Measurements from ENCODE around the gene ABCC2.
A peak's percentile ranks its signal among the peaks of the same experiment; 100 is the strongest.
"Not testable (repeated sequence)": the region's sequence is repeated elsewhere in the genome, so short reads cannot be mapped to it uniquely, and the experiment has no call there.

The ABCC2 gene

DNA sequence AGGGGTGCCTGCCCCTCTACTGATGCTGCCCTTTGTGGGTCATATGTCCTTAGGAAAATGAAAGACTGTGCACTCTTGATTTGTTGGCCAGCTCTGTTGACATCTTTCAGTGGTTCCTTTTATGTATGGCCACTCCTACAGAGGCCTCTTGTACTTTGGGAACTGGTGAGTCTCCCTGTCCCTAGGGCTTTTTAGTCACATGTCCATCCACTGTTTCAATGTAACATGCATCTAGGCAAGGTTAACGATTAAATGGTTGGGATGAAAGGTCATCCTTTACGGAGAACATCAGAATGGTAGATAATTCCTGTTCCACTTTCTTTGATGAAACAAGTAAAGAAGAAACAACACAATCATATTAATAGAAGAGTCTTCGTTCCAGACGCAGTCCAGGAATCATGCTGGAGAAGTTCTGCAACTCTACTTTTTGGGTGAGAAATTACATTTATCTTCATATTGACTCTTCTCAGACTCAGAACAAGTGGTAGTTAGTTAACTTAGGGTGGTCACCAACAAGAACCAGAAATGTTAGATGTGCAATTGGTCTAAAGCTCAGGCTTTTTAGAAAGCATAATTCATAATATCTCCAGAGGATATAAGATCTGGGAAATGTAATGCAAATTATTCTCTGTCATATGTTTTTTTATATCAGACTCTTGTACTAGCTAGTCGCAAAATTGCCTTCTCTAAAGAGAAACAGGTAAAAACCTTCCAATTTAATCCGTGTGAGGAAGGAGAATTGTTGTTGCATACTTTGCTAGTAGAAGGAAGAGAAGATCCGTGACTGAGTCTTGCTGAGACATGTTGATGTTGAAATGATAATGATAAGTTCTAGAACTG lies at the start of gene ABCC2:
TSS of gene ABCC2 (plus strand) at position 194 of the 840 bp plus-strand sequence. CDS start at position 399, 205 bp downstream.
- peak; percentile 16 to 25 for DNase-seq

DNA sequence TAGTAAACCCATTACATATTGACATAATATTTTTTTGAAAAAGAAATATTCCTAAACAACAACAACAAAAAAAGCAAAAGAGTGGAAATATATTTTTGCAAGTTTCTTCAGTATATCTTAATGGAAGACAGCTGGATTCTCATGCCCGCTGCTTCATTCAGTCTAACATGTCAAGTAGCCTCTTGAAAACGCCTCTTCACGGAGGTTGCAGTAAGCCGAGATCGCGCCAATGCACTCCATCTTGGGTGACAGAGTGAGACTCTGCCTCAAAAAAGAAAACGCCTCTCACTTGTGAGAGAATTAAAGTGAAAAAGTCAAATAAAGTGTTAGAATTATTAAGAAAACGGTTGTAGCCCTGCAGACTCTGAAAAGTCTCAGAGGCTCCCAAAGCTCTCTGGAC lies 49.1 kb upstream of the ABCC2 start:
- DNase-seq, result no peak

DNA sequence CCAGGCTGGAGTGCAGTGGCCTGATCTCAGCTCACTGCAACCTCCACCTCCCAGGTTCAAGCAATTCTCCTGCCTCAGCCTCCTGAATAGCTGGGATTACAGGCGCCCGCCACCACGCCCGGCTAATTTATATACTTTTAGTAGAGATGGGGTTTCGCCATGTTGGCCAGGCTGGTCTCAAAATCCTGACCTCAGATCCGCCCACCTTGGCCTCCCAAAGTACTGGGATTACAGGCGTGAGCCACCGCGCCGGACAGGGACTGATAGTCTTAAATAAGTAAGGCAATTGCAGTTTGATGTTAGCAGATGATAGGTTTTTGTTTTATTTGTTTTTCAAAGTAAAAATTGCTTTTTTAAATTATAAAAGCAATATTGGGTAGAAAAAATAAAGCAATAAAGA lies 48.3 kb upstream of the ABCC2 start:
- DNase-seq, result not testable (repeated sequence)

DNA sequence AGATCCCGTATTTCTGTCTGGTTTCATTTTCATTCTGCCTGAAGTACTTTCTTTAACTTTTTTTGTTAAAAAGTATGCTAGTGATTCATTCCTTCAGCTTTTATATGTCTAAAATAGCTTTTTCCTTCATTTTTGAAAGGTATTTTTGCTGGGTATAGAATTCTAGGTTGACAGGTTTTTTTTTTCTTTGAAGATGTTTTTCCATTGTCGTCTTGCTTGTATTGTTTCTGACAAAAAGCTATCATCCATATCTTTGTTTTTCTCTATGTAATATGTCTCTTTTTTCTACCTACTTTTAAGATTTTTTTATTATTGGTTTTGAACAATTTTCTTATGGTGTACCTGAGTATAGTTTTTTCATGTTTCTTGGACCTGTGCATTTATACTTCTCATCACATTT lies 42.2 kb upstream of the ABCC2 start:
- no peak for DNase-seq

DNA sequence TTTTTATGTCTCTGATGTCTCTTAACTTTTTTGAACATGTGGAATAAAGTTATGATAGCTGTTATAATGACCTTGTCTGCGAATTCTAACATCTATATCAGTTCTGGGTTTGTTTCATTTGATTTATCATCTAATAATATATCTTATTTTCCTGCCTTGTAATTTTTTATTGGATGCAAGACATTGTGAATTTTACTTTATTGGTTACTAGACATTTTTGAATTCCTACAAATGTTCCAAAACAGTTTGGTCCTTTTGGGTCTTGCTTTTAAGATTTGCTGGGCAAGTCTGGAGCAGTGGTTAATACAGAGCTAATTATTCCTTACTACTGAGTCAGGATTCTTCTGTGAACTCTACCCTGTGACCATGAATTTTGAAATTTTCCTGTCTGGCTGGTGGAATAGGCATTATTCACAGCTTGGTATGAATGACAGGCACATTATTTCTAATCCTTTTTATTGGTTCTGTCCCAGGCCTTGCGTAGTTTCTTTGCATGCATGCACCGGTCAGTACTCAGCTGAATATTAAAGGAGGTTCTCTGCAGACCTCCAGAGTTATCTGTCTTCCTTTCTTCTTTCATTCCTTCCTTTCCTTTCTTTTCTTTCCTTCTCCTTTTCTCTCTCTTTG lies 41.4 kb upstream of the ABCC2 start:
- no peak for DNase-seq

DNA sequence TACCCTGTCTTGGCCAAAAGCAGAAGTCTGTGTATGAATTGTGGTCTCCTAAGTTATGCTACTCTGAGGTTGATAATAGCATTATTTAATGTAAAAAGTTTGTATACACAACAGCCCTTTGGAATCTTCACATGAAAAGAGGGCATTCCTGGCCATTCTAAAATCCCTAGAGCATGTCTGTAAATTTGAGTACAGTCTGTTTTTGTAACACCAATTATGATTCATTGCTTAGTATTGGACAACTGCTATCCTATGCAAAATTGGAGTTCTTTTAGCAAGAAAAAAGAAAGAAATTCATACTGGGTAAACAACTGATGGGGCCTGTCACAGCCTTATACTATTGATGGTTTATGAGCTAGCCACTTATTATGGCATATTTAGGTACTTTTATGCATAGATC lies 40.2 kb upstream of the ABCC2 start:
- DNase-seq, result no peak

DNA sequence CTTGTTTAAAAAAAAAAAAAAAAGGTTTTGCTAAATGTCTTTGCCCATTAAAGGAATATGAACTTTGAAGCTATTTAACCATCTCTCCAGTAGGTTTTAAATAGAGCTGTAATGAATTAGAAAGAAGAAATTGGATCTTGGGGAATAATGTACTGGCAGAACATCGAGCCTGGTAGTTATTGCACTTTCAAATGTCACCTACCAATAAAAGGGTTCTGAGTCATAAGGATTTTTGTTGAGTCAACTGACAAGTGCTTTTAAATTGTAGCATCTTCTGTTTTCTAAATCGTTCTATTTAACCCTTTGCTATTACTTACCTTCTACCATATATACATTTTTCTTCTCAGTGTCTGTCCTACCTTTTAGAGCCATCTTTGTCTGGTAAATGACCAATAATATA lies 39.7 kb upstream of the ABCC2 start:
- no peak for DNase-seq

DNA sequence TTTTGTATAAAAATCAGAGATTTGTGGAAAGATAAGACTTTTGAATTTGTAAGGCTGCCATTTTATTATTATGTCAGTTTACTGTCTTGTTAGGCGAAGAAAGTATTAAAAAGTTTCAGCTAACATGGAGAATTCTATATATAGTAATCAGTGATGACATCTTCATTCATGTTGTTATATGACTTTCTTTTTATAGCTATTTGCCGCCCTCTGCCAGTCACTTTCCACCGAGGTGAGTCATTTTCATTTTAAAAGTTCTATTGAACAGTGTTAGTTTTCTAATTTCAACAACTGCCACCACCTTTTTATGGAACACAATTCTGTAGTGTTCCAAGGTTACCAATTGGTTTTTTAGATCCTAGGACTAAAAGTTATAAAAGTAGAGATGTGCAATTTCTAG lies 38.6 kb upstream of the ABCC2 start:
- DNase-seq, result no peak

DNA sequence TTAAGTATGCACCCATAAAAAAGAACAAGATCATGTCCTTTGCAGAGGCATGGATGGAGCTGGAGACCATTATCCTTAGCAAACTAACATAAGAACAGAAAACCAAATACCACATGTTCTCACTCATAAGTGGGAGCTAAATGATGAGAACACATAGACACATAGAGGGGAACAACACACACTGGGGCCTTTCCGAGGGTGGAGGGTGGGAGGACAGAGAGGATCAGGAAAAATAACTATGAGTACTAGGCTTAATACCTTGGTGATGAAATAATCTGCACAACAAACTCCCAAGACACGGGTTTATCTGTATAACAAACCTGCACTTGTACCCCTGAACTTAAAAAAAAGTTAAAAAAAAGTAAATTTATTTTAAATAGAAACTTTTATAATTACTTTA lies 36.3 kb upstream of the ABCC2 start:
- DNase-seq, result not testable (repeated sequence)

DNA sequence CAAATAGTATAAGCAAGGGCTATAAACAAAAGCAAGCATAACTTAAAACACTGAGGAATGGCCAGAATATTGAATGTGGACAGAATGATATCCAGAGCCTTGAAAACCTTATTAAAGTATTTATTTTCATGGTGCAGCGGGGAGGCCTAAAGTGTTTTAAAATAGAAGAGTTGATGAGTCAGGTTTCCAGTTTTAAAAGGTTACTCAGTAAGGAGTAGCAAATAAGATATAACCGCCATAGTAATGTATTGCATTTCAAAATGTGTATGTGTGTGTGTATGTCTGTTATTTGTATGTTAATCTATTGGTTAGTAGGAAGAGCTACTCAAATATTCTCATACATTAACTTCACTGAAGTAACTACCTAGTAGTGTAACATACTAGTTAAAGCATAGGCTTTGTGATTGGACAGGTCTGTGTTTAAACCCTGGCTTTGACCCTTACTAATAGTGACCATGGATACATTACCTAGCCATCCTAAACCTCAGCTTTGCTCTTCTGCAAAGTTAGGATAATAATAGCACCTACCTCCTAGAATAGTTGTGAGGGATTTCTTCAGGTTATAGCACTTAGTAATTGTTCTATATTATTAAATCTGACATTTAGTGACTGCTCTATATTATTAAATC lies 33.5 kb upstream of the ABCC2 start:
- DNase-seq, result no peak

DNA sequence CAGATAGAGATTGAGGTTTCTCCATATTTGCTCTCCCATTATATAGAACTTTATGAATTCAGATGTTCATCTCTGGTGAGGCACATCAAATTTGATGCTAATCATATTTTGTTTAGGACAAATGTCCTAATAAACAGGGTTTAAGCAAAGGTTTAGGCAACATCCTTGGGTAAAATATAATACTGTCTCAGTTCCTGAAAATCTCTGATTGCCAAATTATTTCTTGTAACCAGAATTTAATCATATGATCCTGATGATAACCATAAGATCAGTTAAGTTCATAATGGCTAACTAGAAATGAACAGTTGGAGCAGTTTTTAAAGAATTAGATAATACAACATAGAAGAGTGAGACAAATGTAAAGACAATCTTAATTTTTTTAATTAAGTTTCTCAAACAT lies 31.8 kb upstream of the ABCC2 start:
- DNase-seq, result peak; percentile 43 to 50

DNA sequence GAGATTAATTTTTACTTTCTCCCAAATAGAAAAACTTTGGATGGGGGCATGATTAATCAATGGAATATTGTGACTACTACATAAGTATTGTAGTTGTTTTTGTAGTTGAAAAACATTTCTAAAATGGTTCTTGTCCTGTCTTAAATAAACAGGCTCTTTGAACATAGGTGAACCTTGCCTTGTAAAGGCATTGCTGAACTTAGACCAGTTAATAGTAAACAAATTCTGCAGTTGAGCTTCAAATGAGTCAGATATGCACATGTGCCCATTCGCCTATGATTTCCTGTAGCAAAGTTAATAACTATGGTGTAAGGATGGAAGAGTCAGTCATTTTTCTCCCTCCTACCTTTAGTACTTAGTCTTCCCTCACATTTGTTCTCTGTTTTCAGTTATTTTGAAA lies 27.8 kb upstream of the ABCC2 start:
- DNase-seq, result no peak

DNA sequence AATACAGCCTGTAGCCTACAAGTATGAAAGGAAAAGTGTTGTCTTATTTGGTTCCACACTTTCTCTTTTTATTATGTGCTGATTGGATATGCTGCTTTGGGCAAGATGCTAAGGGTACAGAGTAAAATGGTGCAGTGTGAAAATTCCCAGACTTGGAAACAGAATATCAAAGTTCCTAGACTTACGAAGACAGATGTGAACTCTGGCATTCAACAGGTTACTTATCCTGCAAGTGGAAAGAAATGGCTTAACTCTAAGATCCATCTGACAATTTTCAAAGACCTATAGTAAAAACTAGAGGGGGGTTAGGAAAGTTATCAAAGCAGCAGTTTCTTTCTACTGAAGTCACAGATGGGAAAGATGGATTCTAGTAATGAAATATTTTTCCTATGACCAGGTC lies 26.3 kb upstream of the ABCC2 start:
- DNase-seq, result no peak

DNA sequence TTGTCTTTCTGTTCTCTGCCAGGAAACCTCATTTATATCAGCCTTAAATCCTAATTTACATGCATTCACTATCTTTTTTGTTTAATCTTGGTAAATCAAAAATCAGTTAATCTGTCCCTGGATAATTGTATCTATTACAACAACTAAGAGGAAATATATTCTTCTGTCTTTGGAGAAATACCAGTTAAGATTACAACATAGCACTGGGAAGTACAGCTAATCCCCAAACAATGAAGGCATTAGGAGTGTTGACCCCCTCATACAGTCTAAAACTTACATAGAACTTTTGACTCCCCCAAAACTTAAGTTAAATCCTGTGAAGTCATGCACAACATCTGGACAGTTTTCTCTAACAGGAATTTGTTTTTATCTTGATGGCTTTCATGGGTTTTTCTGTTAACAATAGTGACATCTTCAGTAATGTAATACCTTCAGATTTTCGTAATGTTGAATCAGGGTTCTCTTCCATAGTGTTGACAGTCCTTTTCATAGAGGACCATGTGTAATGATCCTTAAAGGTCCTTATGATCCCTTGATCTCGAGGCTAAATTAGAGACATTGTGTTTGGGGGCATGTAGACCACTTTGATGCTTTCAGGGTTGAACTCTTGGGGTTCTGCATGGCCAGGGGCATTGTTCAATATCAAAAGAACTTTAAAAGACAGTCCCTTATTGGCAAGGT lies 24.1 kb upstream of the ABCC2 start:
- DNase-seq, result no peak

DNA sequence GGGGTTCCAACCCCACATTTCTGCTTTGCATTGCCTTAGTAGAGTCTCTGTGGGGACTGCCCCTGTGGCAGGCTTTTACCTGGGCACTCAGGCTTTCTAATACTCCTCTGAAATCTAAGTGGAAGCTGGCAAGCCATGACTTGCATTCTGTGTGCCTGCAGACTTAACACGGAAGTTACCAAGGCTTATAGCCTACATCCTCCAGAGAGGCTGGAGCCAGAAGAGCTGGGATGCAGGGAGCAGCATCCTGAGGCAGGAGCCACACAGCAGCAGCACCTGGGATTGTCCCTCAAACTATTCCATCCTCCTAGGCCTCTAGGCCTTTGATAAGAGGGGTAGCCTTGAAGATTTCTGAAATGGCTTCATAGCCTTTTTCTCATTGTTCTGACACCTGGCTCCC lies 22.1 kb upstream of the ABCC2 start:
- DNase-seq, result no peak

DNA sequence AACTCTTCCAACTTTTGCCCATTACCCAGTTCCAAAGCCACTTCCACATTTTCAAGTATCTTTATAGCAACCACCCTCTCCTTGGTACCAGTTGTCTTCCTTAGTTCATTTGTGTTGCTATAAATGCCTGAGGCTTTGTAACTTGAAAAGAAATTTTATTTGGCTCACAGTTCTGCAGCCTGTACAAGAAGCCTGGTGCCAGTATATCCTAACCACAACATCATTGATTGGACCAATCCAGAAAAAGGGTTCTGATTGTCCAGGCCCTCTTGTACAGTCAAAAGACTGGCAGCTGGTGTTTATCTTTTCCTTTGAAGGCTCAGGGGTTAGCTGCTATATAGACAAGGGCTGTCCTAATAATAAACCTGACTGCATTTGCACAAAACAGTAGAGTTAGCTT lies 21.1 kb upstream of the ABCC2 start:
- DNase-seq, result no peak

DNA sequence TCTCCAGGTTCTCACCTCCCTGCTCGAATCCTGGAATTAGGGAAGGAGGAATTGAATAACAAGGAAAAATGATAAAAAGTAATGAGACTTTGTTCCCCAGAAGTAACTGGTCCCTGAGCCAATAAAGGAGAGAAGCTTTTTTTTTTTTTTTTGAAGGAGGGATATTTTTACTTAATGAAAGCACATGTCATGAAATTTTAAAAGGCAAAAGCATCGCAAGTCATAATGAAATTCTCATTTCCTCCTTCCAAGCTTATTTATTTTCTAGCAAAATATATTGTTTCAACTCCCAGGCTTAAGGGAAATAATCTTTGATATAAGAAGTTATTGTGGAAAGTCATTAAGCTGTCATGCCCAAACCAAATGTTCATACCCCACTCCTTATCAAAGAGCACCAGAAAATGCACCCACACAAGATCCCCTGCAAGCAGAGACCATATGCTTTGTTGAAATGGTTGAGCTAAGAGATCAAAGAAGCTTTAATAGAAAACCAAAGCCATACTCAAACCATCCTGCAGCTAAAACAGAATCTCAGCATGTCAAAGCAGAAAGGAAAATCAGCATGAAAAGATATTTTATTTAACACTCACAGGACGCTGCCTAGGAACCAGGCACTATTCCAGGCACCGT lies 16.7 kb upstream of the ABCC2 start:
- DNase-seq, result no peak

DNA sequence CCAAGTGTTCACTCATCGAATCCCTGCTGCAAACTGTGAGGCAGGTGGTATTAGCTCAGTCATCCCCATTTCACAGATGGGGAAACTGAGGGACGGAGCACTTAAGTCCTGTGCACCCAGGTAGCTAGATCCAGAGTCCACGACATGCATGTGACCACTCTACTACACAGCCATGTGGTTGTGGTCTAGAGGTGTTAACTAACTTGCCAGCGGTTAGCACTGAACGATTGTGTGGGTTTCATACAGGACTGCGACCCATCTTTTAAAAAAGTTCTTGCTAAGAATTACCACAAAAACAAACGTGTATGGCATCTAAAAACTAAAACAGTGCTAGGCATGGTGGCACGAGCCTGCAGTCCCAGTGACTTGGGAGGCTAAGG lies 16.1 kb upstream of the ABCC2 start:
- DNase-seq, result no peak

DNA sequence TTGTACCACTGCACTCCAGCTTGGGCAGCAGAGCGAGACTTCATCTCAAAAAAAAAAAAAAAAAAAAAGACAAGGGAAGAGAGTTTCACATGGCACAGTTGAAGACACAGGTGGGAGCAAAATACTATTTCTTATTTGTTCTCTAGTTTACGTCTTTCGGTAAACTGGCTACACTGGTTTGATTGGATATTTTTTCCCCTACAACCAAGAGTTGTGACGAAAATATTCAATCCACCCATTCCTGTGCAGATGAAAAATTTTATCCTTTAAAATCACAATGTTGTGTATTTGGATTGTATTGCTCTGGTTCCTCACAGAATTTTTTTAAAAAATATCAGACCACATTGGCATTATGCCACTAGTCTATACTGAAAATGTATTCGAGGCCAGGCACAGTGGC lies 14.5 kb upstream of the ABCC2 start:
- DNase-seq, result no peak

DNA sequence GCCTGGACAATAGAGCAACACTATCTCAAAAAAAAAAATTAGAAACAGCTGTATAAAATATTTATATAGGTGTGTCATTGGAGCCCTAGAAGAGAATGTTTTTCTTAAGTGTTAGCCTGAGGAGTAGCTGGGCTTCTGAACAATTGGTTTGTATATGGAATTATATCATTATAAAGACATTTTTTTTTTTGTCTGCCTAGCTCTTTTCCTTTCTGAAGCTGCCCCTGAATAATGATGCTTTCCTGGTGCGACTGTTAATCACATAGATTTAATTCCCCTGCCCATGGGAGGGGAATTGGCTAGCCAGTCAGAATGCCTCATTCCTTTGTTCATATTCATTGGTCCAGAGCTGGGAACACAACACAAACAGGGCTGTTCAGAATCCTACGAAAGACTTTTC lies 13.9 kb upstream of the ABCC2 start:
- no peak for DNase-seq

DNA sequence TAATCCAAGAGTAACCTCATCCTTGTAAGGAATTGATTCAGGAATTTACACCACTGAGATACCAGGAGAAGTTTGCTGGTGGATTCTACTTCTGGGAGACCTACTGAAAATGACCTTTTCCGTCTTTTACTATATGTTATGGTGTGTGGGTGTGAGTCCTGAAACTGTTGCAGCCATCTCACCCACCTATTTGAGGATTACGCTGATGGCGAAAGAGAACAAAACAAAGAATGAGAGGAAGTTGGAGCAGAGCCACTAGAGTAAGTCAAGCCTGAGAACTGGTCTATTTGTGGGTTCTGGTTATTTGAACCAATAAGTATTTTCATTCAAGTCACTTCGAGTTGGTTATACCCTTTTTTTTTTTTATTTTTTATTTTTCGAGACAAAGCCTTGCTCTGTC lies 12.7 kb upstream of the ABCC2 start:
- peak; percentile 31 to 65 for DNase-seq

DNA sequence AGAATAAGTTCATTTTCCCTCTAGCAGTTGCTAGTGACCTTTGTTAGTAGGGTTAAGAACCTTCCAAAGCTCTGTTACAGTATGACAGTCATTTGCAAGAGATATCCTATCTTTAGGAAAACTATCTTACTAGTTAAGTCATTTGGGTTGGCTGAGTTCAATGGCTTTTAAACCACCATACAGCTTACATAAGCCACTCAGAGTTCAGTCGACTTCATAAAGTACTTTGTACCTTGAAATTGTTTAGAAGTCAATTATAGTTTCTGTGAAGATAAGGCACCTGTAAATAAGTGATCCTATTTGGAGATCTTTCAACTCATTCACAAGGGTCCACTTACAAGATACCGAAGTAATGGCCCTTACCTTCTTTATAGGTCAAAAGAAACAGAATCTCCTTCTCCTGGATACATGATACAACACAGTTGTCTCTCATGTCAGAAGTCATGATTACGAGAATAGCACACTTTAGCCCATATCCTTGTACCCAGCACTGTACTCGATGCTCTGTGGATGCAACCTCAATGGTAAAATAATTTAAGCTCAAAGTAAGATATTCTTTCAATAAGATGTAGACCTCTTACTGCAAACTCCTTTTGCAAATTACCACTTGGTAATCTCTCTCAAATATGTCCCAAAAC lies 11.9 kb upstream of the ABCC2 start:
- no peak for DNase-seq

DNA sequence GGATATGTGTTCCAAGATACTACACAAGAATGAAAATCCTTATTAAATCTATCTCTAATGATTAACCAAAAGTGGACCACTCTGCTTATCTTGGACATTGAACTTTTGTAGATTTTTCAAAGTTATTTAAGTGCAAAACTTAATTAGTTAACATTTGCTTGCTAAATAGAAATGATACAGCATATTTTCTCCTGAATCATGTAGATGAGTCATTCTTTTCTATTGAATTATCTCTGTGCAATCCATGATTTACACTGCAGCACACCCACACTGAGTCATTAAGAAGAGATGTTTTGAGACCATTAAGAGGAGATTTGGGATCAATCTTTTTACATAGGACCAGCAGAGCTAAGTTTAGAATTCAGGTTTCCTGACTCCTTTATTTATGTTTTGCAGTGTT lies 6.6 kb upstream of the ABCC2 start:
- peak; percentile 63 to 76 for DNase-seq
